Stimulated activated CD8-positive, alpha-beta memory T cell treated with anti-CD3 and anti-CD28 coated beads, Interleukin-2, amount 100 ng/mL, for 1 hour (primary cell): Measurements from ENCODE around the gene QTRT2.

Experiments
- DNase-seq, 2 donors: peaks; one replicate each; pipeline ENCODE4 v3.0.0-alpha.2; 2020; ENCODE audit warnings: low read depth in 2 of 2

QTRT2 gene

DNA sequence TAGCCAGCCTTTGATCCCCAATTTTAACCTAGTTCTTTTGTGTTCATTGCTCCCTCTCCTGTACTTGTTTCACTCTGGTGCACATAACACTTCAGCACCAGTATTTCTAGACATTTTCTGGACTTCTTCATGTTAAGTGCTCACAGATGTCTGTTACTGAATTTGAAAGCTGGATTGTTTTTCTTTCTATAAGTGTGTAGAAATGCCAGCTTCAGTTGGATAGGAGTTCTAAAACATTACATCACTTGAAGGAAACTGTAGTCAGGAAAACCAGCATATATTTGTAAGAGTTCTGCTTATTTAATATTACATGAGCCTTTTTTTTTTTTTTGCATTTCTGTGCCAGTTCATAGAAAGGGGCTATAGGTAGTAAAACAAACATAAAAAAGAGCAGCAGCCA lies 21.6 kb downstream of the QTRT2 start:
- DNase-seq = no peak

DNA sequence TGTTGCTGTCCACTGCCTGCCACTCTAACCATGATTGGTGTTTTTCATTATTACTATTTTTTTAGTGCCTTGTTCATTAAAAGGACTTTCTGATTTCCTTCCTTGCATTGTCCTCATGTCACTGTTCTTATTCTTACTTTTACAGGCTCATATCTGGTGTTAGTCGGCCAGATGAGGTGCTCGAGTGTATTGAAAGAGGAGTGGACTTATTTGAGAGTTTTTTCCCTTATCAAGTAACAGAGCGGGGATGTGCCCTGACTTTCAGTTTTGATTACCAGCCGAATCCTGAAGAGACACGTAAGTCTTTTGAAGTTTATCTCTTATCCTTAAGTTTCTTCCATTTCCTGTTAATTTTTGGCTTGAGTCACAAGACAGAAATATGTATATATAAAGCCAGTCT lies 23.2 kb downstream of the QTRT2 start:
- DNase-seq = no peak

DNA sequence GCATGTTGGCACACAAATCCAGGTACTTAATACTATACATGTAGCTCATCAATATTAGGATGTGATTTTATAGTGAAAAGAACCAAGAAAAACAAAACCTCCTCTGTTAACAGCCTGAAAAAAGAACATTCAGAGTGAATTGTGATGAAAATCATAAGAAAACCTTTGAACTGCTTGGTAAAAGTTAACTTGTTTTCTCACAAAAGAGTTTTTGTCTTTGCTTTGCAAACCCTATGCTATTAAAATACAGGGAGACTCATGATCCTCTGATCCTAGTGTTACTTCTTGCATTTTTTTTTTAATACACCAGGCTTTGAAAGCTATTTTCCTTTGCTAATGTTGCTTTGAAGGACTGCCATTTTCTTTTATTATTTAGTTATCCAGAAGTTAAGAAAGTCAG lies 23.7 kb downstream of the QTRT2 start:
- DNase-seq = no peak

DNA sequence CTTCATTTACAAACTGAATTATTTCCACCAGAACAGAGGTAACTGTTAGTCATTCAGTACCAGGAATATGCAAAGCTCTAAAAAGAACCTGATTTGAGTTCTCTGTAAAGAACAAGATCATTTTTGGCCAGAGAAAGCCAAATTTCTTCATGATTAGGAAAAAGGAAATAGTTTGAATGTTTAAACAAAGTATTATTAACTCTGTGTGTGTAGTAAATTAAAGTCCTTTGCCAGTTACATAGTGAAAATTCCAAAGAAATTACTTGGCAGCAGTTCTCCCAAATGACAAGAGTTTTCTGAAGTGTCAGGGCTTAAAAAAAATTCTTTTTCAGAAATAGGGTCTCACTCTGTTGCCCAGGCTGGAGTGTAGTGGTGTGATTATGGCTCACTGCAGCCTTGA lies 24.5 kb downstream of the QTRT2 start:
- DNase-seq = no peak

DNA sequence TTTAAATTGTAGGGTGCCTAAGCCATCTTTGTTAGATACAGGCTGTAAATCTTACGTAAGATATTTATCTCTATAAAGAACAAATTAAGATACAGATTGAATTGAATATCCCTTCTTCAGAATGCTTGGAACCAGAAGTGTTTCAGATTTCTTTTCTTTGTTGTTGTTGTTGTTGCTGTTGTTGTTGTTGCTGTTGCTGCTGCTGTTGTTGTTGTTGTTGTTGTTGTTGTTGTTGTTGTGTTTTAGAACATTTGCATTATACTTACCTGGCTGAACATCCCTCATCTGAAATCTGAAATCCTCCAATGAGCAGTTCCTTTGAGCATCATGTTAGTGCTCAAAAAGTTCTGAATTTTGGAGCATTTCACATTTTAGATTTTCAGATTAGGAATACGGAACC lies 26.6 kb downstream of the QTRT2 start:
- DNase-seq = no peak

DNA sequence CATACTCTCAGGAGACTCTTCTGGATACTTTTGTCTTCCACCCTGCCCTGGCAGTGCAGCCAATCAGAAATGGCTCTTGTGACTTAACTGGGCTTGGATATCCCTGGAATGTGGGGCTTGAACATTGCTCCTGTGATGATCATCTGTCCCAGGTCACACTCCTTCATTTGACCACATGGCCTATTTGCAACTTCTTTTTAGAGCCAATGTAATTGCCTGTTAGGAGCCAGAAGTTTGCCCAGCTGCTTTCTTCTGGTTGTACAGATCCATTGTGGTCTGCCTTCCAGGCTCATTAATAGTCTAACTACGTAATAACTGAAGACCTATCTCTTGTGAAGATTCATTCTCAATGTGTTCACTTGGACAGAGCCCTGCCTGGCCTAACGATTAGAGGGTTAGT lies 29.8 kb downstream of the QTRT2 start:
- DNase-seq = no peak

DNA sequence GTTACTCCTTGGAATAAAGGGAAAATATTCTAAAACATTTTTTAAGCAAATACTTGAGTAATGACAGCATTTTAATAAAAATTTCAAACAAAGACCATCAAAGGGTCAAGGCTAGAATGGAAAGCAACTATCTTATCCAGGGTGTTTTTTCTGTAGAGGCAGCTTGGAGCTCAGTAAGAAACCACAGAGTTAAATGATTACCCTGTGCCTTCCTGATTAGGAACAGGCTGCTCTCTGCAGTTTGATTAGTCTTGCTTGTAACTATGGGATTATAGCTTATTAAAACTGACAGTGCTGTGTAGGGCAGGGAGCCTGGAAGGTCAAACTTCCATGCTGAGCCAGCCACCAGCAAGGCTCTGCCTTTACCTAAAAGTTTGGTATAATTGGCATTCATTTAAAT lies 33.1 kb downstream of the QTRT2 start:
- no peak for DNase-seq

DNA sequence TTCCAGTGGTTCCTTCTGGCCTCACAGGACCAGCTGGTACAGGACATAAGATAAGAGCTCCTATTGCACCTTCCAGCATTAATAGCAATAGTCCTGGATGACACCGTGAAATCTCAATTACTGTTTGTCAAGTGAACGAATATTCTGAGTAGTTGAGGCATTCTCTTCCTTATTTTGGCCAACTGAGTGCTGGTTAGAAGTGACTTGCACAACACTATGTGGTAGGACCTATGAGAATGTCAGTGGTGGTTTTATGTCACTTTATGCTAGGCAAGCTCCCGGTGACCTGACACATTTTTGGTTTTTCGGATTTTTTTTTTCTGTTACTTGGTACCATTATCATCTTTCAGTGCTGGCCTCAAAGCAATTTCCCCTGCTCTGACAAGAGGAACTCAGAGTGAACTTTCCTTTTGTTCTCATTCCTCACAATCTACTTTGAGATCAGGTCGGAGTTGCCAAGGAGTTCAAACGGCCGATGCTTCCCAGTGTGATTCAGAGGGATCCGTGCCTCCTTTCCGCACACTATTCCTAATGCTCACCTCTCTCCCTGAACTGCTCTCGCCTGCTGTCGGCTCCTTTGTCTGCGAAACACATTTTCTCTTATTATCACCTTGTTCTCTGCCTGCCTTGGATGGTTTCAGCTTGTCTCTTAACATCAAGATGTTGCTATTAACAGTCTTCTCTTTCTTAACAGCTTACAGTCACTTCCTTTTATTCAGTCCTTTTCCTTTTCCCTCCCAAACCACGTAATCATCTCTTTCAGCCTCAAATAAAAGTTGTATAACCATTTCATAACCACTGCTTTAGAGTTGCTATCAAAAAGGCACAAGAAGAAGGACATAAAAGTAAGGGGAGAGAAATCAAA lies 35.8 kb downstream of the QTRT2 start:
- DNase-seq = no peak

DNA sequence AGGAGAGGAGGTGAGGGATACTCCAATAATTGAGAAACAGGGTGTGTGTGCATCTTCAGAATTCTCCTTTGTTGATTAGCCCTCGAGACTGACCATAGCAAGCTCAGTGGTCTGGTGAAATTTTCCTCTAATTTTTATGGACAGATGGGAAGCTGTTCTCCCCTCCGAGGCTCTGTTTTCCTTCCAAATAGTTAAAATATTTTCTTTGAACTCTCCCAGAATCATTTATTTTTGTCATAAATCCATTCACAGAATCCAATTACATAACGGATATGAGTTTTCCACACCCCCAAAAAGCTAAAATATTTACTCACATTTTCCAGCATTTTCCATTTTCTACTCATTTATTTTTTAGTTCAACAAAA lies 36.5 kb downstream of the QTRT2 start:
- no peak for DNase-seq

DNA sequence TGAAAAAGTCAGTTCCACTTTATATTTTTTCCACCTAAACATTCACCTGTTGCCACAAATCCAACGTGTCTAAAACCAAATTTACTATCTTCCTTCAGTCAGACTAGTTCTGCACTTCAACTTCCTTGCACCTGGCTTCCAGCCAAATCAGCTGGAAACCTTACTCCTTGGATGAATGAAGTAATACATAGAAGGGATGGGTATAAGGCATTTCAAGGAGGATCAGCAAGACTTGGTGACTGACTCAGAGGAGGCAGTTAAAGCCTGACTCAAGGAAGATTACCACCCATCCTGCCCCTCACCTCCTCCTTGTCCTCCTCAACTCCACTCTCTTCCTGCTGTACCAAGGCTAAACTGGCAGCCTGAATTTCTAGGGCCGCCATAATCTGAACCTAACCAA lies 37.1 kb downstream of the QTRT2 start:
- DNase-seq = no peak

DNA sequence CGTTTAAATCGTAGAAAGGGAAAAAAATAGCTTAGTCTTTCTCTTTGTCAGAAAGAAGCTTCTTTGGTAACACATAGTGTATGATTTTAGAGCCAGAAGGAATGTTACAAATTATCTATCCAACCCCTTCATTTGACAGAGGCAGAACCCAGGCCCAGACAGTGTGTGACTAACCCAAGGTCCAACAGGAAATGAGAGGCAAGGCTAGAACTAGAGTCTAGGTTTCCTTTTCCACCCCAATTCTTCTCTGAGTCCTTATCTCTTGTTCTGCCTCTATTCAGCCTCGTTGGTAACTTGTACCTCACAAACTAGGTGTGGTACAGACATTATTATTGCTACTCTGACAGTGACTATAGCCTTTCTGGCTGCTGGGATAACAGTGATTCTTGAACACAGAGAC lies 39.3 kb downstream of the QTRT2 start:
- no peak for DNase-seq

DNA sequence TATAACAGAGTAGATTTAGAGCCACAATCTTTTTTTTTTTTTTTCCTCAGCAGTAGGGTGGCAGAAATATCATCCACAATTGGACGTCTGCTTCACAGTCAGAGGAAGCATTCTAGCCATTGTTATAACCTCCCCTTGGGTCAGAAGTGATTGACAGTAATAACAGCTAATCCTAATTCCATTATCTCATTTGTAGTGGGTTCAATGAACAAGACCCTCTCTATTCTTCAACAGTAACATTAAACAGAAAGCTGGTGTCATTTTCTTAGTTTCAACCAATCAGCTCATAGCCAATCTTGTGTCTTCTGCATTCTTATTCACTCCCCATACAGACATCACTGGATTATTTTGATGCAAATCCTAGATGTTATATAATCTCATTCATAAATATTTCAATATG lies 44.6 kb downstream of the QTRT2 start:
- no peak for DNase-seq

DNA sequence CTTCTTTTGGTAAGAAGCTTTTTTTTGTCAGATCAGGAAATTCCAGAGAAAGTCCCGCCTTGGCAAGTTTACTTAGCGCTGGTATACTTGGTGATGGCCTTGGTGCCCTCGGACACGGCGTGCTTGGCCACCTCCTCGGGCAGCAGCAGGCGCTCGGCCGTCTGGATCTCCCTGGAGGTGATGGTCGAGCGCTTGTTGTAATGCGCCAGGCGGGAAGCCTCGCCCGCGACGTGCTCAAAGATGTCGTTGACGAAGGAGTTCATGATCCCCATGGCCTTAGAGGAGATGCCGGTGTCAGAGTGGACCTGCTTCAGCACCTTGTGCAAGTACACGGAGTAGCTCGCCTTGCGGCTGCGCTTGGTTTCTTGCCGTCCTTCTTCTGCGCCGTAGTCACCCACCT lies 46.6 kb downstream of the QTRT2 start:
- no peak for DNase-seq

DNA sequence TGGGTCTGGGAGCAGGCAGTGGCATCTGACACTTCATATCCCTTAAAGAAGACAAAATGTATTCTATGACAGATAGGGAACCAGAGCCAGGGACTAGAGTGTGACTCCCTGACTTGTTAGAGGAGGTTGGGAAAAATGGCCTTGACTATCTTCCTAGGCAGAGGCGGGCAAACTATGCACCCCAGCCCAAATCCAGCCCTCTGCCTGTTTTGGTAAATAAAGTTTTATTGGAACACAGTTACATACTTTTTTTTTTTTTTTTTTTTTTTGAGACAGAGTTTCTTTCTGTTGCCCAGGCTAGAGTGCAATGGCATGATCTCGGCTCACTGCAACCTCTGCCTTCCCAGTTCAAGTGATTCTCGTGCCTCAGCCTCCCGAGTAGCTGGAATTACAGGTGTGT lies 47.3 kb downstream of the QTRT2 start:
- DNase-seq = no peak

DNA sequence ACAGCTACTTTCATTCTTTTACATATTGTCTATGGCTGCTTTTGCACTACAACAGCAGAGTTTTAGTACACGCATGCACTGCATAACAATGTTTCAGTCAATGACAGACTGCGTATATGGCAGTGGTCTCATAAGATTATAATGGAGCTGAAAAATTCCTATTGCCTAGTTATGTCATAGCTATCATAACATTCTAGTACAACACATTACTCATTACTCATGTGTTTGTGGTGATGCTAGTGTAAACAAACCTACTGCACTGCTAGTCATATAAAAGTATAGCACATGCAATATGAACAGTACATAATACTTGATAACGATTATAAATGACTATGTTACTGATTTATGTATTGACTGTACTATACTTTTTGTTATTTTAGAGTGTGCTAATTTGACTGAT lies 47.9 kb downstream of the QTRT2 start:
- DNase-seq = no peak

DNA sequence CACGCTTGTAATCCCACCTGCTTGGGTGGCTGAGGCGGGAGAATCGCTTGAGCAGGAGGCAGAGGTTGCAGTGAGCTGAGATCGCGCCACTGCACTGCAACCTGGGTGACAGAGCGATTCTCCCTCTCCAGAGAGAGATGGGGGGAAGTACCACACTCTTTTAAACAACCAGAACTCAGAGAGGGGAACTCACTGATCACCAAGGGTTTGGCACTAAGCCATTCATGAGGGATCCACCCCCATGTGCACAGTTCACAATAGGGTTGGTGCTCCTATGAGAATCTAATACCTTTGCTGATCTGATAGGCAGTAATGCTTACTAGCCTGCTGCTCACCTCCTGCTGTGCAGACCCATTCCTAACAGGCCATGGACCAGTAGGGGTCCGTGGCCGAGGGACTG lies 51.6 kb downstream of the QTRT2 start:
- no peak for DNase-seq

DNA sequence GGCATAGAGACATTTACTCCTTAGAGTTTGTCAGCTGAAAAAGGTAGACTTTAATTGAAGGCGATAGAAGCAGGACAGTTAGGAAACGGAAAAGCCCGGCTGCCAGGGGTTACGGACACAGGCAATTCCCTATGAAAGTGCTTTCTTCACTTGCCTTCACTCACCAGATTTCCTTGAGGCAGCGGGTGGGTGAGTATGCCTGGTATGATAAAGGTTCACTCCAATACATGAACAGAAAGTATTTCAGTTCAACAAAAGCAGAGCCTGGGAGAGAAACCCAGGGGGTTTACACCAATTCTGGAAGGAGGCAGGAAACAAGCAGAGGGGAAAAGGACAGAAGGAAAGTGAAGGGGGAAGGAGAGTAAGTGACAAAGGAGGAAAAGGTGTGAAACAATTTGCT lies 53.9 kb downstream of the QTRT2 start:
- no peak for DNase-seq

DNA sequence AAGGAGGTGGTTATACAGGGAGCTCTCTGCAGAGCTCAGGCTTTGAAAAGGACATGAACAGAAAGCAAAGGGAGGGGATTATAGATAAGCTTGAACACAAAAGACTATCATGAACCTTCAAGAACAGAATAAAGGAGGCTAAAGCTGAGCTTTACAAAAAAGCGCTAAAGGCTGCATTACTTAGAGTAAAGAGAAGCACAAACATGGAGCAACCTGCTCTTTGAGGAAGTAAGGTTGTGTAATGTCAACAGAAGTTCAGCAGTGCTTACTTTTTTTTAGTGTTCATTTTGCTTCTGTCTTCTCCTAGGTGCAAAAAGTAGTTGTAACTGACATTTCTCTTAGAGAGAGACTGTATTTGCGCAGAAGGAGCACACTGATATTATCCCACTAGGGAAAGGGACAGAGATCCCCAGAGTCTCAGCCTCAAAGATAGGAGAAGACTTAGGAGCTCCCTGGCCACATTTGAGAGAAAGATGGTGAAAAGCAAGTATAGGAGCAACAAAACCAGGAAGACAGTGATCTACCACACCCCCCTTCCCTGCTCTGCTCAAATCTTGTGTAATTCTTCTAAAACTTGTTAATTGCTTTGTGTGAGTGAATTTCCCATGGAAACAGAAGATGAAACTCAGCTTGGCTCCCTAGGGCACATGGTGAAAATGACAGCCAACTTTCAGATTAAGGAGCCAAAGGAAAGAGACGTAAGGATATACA lies 54.7 kb downstream of the QTRT2 start:
- no peak for DNase-seq

DNA sequence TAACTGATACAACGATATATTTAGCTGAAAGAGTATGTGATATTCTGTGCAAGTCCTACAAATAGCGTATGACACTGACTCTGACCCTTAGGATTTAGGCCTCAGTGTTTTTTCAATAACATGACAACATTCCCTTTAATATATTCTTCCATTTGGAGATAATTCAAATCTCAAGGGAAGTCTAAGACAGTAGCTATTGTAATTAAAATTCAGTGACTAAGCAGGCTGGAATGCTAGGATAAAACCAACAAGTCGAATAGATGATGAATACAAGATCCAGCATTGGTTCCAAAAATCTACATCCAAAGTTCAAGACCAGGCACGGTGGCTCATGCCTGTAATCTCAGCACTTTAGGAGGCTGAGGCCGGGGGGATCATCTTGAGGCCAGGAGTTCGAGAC lies 56.2 kb downstream of the QTRT2 start:
- no peak for DNase-seq

DNA sequence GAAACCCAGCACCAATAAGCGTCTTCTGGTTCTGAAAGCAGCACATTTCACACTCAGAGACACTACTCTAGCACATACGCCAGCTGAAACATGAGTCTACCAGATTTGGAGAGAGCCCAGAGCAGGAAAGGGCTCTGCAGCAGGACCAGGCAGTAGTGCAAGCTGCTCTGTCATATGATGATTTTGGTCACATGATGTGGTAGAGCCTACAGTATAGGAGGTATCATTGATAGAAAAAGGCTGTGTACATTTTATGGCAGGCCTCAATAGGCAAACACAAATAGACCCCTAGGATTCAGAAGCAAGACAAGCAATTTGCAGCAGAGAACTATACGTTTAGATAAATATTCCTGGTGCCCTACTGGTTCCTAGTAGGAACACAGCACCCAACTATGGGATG lies 58.2 kb downstream of the QTRT2 start:
- DNase-seq = no peak

DNA sequence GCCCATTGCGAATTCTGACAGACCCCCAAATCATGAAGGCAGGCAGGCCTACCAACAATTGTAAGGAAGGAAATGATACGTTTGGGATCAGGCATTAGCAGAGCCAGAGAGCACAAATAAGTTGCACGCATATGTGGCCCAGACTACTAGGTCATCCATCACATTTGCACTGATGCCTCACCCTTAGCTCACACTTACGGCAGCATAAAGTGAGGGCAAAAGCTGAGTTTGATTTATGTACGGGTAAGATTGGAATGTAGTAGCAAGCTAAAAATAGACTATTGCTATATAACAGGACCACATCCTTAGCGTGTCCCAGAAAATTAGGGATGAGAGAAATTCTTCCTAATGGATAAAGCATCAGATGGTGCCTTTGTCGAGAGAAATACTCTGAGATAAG lies 58.6 kb downstream of the QTRT2 start:
- DNase-seq = no peak

DNA sequence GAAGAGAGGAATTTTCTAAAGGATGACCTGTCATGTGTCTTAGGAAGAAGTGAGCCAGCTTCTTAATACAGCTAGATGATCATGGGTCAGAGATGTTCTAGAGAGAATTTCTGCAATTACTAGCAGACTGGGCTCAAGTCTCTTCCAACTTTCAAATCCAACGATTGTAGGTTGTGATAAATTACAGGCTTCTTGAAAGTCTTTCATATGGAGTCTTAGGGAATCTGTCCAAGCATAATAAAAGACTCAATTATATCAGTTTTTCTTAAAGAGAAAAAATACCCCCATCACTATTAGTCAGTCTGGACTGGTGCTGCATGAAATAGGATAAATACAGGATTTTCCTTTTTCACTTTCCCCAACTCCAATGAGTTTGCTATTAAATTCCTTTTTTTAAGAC lies 63.2 kb downstream of the QTRT2 start:
- no peak for DNase-seq

DNA sequence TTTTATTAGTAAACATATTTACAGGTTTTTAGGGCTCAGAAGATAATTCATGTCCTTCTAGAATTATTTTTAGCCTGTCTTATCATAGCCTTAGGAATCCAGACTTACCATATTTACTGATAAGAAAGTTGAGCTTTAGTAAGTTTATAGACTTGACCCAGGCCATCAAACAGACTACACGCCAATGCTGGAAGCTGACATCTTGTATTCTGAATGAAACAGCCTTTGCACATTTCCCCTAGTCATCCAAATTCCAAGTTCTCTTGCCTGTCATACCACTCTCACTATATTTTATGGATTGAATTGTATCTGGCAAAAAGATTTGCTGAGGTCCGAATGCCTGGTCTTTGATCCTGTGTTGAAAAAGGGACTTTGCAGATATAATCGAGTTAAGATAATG lies 63.7 kb downstream of the QTRT2 start:
- no peak for DNase-seq
